ENCODE data around the gene TSKU.

TSKU gene

GRCh38 chr11:76778874-76779273 lies 4.3 kb upstream of the TSKU start:
- WGBS, 2 experiments, result 87 to 93% methylated on average over 3 of the region's 3 CpGs
- Histone ChIP-seq H3K4me3 (ENCODE audit: insufficient read depth, low read depth, low read length) (no peak overlapping the region), H3K27me3 (ENCODE audit: control insufficient read depth, insufficient read depth, low read length, poor library complexity, severe bottlenecking) (no peaks in the 10 kb centered on the region), H3K9me3 (ENCODE audit: control insufficient read depth, low read length) (no peaks in the 10 kb centered on the region), H3K36me3 (ENCODE audit: control insufficient read depth, insufficient read depth, low read length) (peaks cover 3% of the 10 kb centered on the region), H3K27ac (ENCODE audit: insufficient read depth, low read depth, low read length, poor library complexity, severe bottlenecking) (no peak overlapping the region), H3K4me1 (ENCODE audit: control insufficient read depth, insufficient read depth, low read length) (peaks cover 10% of the 10 kb centered on the region)

- no peaks in the 10 kb centered on the region for H3K27me3 ChIP-seq (ENCODE audit: control insufficient read depth, insufficient read depth, low read length, poor library complexity, severe bottlenecking)
- H3K4me3 ChIP-seq (ENCODE audit: insufficient read depth, low read depth, low read length), result no peak overlapping the region
- H3K4me1 ChIP-seq (ENCODE audit: control insufficient read depth, insufficient read depth, low read length), result peaks cover 27% of the 10 kb centered on the region
- 63 to 66% methylated on average over 8 of the region's 8 CpGs for WGBS, 2 experiments
- H3K27ac ChIP-seq (ENCODE audit: insufficient read depth, low read depth, low read length, poor library complexity, severe bottlenecking), result no peak overlapping the region
- H3K36me3 ChIP-seq (ENCODE audit: control insufficient read depth, insufficient read depth, low read length), result peaks cover 3% of the 10 kb centered on the region
- H3K9me3 ChIP-seq (ENCODE audit: control insufficient read depth, low read length), result no peaks in the 10 kb centered on the region
Observed at GRCh38 chr11:76781046-76781801, 1.9 kb upstream of the TSKU start.

GRCh38 chr11:76781807-76782530 lies 1.2 kb upstream of the TSKU start:
- H3K4me1 ChIP-seq (ENCODE audit: control insufficient read depth, insufficient read depth, low read length), result peaks cover 34% of the 10 kb centered on the region
- H3K4me3 ChIP-seq (ENCODE audit: insufficient read depth, low read depth, low read length), result peak overlapping the region; percentile 76
- H3K9me3 ChIP-seq (ENCODE audit: control insufficient read depth, low read length), result no peaks in the 10 kb centered on the region
- 41 to 44% methylated on average over 4 of the region's 5 CpGs for WGBS, 2 experiments
- H3K27ac ChIP-seq (ENCODE audit: insufficient read depth, low read depth, low read length, poor library complexity, severe bottlenecking), result no peak overlapping the region
- H3K36me3 ChIP-seq (ENCODE audit: control insufficient read depth, insufficient read depth, low read length), result peaks cover 3% of the 10 kb centered on the region
- H3K27me3 ChIP-seq (ENCODE audit: control insufficient read depth, insufficient read depth, low read length, poor library complexity, severe bottlenecking), result no peaks in the 10 kb centered on the region

DNA sequence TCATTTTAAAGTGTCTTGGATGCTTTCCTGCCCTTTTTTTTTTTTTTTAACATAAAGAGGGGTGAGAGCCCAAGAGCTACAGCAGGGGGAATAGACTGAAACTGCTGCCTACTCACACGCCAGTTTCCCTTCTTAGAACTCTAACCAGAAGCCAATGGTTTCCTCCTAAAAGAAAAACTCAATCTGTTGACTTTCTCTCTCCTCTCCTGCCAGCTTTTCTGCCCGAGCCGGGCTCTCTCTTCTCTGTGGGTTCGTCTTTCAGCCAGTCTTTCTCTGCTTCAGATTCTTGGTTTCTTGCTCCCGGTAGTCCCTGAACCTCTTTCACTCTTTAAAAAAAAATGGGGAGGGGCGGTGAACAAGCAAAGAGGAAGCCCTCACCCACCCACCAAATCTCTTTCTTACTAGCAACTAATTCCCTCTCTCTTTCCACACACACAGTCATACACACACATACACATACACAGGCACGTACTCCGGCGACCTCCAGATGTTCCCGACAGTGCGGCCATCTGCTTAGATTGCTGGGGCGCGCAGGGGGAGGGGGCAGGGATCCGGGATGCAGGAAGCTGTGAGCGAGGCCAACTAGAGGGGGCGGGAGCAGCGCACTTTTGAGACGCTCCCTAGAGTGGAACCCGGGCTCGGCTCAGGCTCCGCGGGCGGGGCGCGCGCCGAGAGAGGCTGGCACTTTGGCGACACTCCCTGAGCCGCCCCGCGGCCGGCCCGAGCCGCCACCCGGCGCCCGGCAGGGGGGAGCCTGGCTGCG lies 444 bp upstream of the TSKU start:
- Histone ChIP-seq H3K9me3 (ENCODE audit: control insufficient read depth, low read length) (no peaks in the 10 kb centered on the region), H3K4me1 (ENCODE audit: control insufficient read depth, insufficient read depth, low read length) (peaks cover 34% of the 10 kb centered on the region), H3K27ac (ENCODE audit: insufficient read depth, low read depth, low read length, poor library complexity, severe bottlenecking) (peak overlapping the region; percentile 51), H3K4me3 (ENCODE audit: insufficient read depth, low read depth, low read length) (peak overlapping the region; percentile 76), H3K27me3 (ENCODE audit: control insufficient read depth, insufficient read depth, low read length, poor library complexity, severe bottlenecking) (no peaks in the 10 kb centered on the region), H3K36me3 (ENCODE audit: control insufficient read depth, insufficient read depth, low read length) (peaks cover 3% of the 10 kb centered on the region)
- 1% methylated on average over 38 of the region's 38 CpGs for WGBS, 2 experiments

GRCh38 chr11:76783896-76784813 lies 999 bp downstream of the TSKU start:
- Histone ChIP-seq H3K27me3 (ENCODE audit: control insufficient read depth, insufficient read depth, low read length, poor library complexity, severe bottlenecking) (no peaks in the 10 kb centered on the region), H3K9me3 (ENCODE audit: control insufficient read depth, low read length) (no peaks in the 10 kb centered on the region), H3K27ac (ENCODE audit: insufficient read depth, low read depth, low read length, poor library complexity, severe bottlenecking) (peak overlapping the region; percentile 90), H3K4me1 (ENCODE audit: control insufficient read depth, insufficient read depth, low read length) (peaks cover 47% of the 10 kb centered on the region), H3K36me3 (ENCODE audit: control insufficient read depth, insufficient read depth, low read length) (no peaks in the 10 kb centered on the region), H3K4me3 (ENCODE audit: insufficient read depth, low read depth, low read length) (peak overlapping the region; percentile 76)
- WGBS, 2 experiments, result 0% methylated on average over 63 to 65 of the region's 65 CpGs

DNA sequence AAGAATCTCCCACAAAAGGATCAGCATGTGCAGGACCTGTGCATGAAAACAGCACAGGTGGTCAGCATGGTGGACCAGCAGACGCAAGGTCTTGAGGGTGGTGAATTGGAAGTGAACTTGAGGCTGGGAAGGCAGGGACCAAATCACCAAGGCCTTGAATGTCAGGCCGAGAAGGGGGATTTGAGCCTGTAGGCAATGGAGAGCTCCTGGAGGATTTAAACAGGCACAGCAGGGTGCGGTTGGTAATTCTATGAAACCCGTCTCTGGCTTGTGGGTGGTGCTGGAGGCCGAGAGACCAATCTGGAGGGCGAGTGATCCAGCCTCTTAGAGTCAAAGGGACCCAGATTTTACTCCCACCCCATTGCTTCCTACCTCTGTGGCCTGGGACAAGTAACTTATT lies 2.4 kb downstream of the TSKU start:
- Histone ChIP-seq H3K36me3 (ENCODE audit: control insufficient read depth, insufficient read depth, low read length) (no peaks in the 10 kb centered on the region), H3K27me3 (ENCODE audit: control insufficient read depth, insufficient read depth, low read length, poor library complexity, severe bottlenecking) (no peaks in the 10 kb centered on the region), H3K4me1 (ENCODE audit: control insufficient read depth, insufficient read depth, low read length) (peaks cover 47% of the 10 kb centered on the region), H3K4me3 (ENCODE audit: insufficient read depth, low read depth, low read length) (no peak overlapping the region), H3K27ac (ENCODE audit: insufficient read depth, low read depth, low read length, poor library complexity, severe bottlenecking) (no peak overlapping the region), H3K9me3 (ENCODE audit: control insufficient read depth, low read length) (no peaks in the 10 kb centered on the region)
- 31 to 44% methylated on average over 4 to 6 of the region's 6 CpGs for WGBS, 2 experiments

DNA sequence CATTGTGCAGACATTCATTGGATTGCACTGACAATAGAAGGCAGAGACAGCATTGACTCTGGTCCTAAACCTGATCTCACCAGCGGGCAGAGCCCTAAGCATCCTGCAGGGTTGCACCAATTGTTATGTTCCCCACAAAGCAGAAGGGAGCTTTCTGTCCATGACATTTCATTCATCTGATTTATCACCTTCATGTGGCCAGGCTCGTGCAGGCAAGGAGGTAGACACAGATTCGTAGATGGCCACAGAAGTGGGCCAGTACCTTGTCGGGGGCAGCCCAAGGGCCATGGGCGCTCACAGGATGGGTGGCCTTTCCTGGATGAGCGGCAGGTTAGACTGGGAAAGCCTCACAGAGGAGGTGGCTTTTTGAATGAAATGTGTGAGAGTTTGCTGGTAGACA lies 2.9 kb downstream of the TSKU start:
- H3K27ac ChIP-seq (ENCODE audit: insufficient read depth, low read depth, low read length, poor library complexity, severe bottlenecking), result no peak overlapping the region
- no peaks in the 10 kb centered on the region for H3K36me3 ChIP-seq (ENCODE audit: control insufficient read depth, insufficient read depth, low read length)
- no peak overlapping the region for H3K4me3 ChIP-seq (ENCODE audit: insufficient read depth, low read depth, low read length)
- H3K27me3 ChIP-seq (ENCODE audit: control insufficient read depth, insufficient read depth, low read length, poor library complexity, severe bottlenecking), result no peaks in the 10 kb centered on the region
- H3K9me3 ChIP-seq (ENCODE audit: control insufficient read depth, low read length), result no peaks in the 10 kb centered on the region
- WGBS, 2 experiments, result 76 to 77% methylated on average over 6 of the region's 6 CpGs
- peaks cover 45% of the 10 kb centered on the region for H3K4me1 ChIP-seq (ENCODE audit: control insufficient read depth, insufficient read depth, low read length)

DNA sequence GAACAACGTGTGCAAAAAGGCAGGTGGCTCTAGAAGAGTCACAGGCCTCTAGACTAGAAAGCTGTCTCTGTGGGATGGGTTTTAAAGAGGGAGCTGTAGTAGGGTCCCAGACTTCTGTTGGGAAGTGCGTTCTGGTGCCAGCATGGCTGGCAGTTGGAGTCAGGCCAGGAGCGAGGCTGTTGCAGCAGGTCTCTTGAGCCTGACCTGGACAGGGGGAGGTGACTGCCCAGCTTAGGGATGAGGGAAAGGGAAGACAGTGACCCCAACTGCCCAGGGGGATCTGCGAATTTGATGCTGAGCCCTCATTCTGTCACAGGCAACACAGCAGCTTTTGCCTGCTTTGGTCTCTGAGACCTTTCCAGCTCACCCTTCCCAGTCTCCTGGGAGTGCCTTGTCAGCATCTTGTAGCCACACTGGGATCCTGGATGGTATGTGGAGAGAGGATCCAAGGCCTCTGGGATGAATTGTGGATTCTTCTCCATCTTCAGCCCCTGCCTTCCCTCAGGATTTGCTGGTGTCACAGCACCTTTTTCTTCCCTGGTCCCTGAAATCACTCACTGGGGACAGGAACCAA lies 3.4 kb downstream of the TSKU start:
- H3K27me3 ChIP-seq (ENCODE audit: control insufficient read depth, insufficient read depth, low read length, poor library complexity, severe bottlenecking), result no peaks in the 10 kb centered on the region
- no peaks in the 10 kb centered on the region for H3K36me3 ChIP-seq (ENCODE audit: control insufficient read depth, insufficient read depth, low read length)
- no peak overlapping the region for H3K27ac ChIP-seq (ENCODE audit: insufficient read depth, low read depth, low read length, poor library complexity, severe bottlenecking)
- no peak overlapping the region for H3K4me3 ChIP-seq (ENCODE audit: insufficient read depth, low read depth, low read length)
- 83 to 86% methylated on average over 4 of the region's 4 CpGs for WGBS, 2 experiments
- no peaks in the 10 kb centered on the region for H3K9me3 ChIP-seq (ENCODE audit: control insufficient read depth, low read length)
- peaks cover 41% of the 10 kb centered on the region for H3K4me1 ChIP-seq (ENCODE audit: control insufficient read depth, insufficient read depth, low read length)

- H3K36me3 ChIP-seq (ENCODE audit: control insufficient read depth, insufficient read depth, low read length), result no peaks in the 10 kb centered on the region
Observed at GRCh38 chr11:76787271-76787670, 4.1 kb downstream of the TSKU start.

More at GRCh38 chr11:76787271-76787670, 4.1 kb downstream of the TSKU start:
- Histone ChIP-seq H3K4me1 (ENCODE audit: control insufficient read depth, insufficient read depth, low read length) (peaks cover 37% of the 10 kb centered on the region), H3K27ac (ENCODE audit: insufficient read depth, low read depth, low read length, poor library complexity, severe bottlenecking) (no peak overlapping the region), H3K27me3 (ENCODE audit: control insufficient read depth, insufficient read depth, low read length, poor library complexity, severe bottlenecking) (no peaks in the 10 kb centered on the region), H3K4me3 (ENCODE audit: insufficient read depth, low read depth, low read length) (no peak overlapping the region), H3K9me3 (ENCODE audit: control insufficient read depth, low read length) (no peaks in the 10 kb centered on the region)
- WGBS, 2 experiments, result 95 to 98% methylated on average over 4 of the region's 4 CpGs

Measured in ectodermal cell (in vitro differentiated cells).